Measurements from ENCODE around the gene SERPINB4.

- no peak for TF ChIP-seq POLR2A (IDR thresholded peaks at IDR 0.05)
- no peak for TF ChIP-seq CTCF (IDR thresholded peaks at IDR 0.05 in 4 of 5, conservative IDR thresholded peaks at IDR 0.05 in 1 of 5)
Observed at GRCh38 chr18:63648241-63648640, 4.2 kb upstream of the SERPINB4 start.

Measured in gastrocnemius medialis (tissue), 4 donors.